K562 (cell line): Measurements from ENCODE around the gene ERGIC1. TPM values are rescaled to one million over a fixed set of nuclear protein-coding genes. Genes with fewer than 3 reads are reported as not detected.

ENCODE experiments used
- CXXC5 ChIP-seq: fragments of 250-450 bp; sonication (Bioruptor Pico); IDR thresholded peaks from 2 replicates; pipeline ENCODE4 v1.8.0; 2022; ENCODE audit warnings: inconsistent platforms, mild to moderate bottlenecking, moderate library complexity
- ELF2 ChIP-seq: fragments of 250-450 bp; sonication (Bioruptor Pico); IDR thresholded peaks from 2 replicates; pipeline ENCODE4 v1.5.0; 2021; ENCODE audit warnings: mild to moderate bottlenecking
- ELF4 ChIP-seq: fragments of 450-650 bp; formaldehyde crosslinking; IDR thresholded peaks from 2 replicates; pipeline ENCODE4 v1.4.0; 2022; ENCODE audit warnings: missing genetic modification characterization
- GTF2E2 ChIP-seq: fragments of 200-800 bp; sonication (Bioruptor generic); IDR thresholded peaks from 2 replicates; pipeline ENCODE4 v1.6.1; 2016; ENCODE audit warnings: missing genetic modification characterization, missing compliant biosample characterization
- IRF1 ChIP-seq: sonication (generic); formaldehyde crosslinking; IDR thresholded peaks from 2 replicates; pipeline ENCODE4 v1.8.0; 2022; ENCODE audit warnings: missing genetic modification reagents, mild to moderate bottlenecking, borderline replicate concordance
- JUN ChIP-seq, 2 experiments: sonication (generic) in 1 of 2; formaldehyde crosslinking in 1 of 2; IDR thresholded peaks; 2 replicates each; pipeline versions ENCODE4 v1.6.1 to v1.8.0; 2012 to 2022; ENCODE audit warnings: borderline replicate concordance in 2 of 2, mild to moderate bottlenecking in 2 of 2, improper control_type of control experiment in 1 of 2, low read depth in 1 of 2, low read length in 1 of 2, missing genetic modification reagents in 1 of 2
- MAFF ChIP-seq: IDR thresholded peaks from 2 replicates; pipeline ENCODE4 v1.6.1; 2012; ENCODE audit warnings: low read length, improper control_type of control experiment
- NUFIP1 ChIP-seq: fragments of 450-650 bp; IDR thresholded peaks from 2 replicates; pipeline ENCODE4 v1.6.1; 2018; ENCODE audit not compliant: partially characterized antibody
- PHF20 ChIP-seq: fragments of 450-650 bp; IDR thresholded peaks from 2 replicates; pipeline ENCODE4 v1.6.1; 2018; ENCODE audit not compliant: partially characterized antibody
- POLR2A ChIP-seq: fragments of 450-650 bp; conservative IDR thresholded peaks from 2 replicates; pipeline ENCODE4 v1.6.1; 2016
- SMAD2 ChIP-seq: fragments of 150-350 bp; IDR thresholded peaks from 2 replicates; pipeline ENCODE4 v1.6.1; 2014; ENCODE audit warnings: low read depth, mild to moderate bottlenecking, low read length
- SUPT5H ChIP-seq: fragments of 450-650 bp; IDR thresholded peaks from 2 replicates; pipeline ENCODE4 v1.6.1; 2016
- TEAD1 ChIP-seq, 2 experiments: fragments of 450-650 bp in 1 of 2; sonication (generic) in 1 of 2; formaldehyde crosslinking; IDR thresholded peaks; 2 replicates each; pipeline versions ENCODE4 v1.4.0 to v1.8.0; 2020 to 2022; ENCODE audit warnings: mild to moderate bottlenecking in 2 of 2, missing genetic modification reagents in 1 of 2
- TEAD4 ChIP-seq, 2 experiments: sonication (generic) in 1 of 2; formaldehyde crosslinking in 1 of 2; IDR thresholded peaks; 2 replicates each; pipeline versions ENCODE4 v1.6.1 to v1.8.0; 2012 to 2022; ENCODE audit warnings: borderline replicate concordance in 1 of 2, inconsistent platforms in 1 of 2, low read length in 1 of 2, mild to moderate bottlenecking in 1 of 2, missing genetic modification reagents in 1 of 2
- THRA ChIP-seq: fragments of 450-650 bp; IDR thresholded peaks from 2 replicates; pipeline ENCODE4 v1.6.1; 2017; ENCODE audit warnings: mild to moderate bottlenecking, moderate library complexity
- ZBED1 ChIP-seq: IDR thresholded peaks from 2 replicates; pipeline ENCODE4 v1.6.1; 2014
- ZBTB11 ChIP-seq, 3 experiments: fragments of 200-800 bp in 1 of 3; fragments of 250-450 bp in 1 of 3; fragments of 450-650 bp in 1 of 3; sonication (Bioruptor Pico) in 1 of 3; sonication (Bioruptor generic) in 1 of 3; formaldehyde crosslinking in 1 of 3; IDR thresholded peaks; 2 replicates each; pipeline versions ENCODE4 v1.6.1 to v1.8.0; 2016 to 2022; ENCODE audit warnings: mild to moderate bottlenecking in 2 of 3, missing genetic modification characterization in 2 of 3, missing compliant biosample characterization in 1 of 3, moderate library complexity in 1 of 3
- ZBTB2 ChIP-seq: fragments of 450-650 bp; IDR thresholded peaks from 2 replicates; pipeline ENCODE4 v1.6.1; 2016; ENCODE audit warnings: antibody characterized with exemption
- ZNF263 ChIP-seq: sonication (generic); formaldehyde crosslinking; IDR thresholded peaks from 2 replicates; pipeline ENCODE4 v1.8.0; 2022; ENCODE audit warnings: mild to moderate bottlenecking, missing genetic modification reagents, borderline replicate concordance
- ZNF41 ChIP-seq: fragments of 250-450 bp; sonication (Bioruptor Pico); conservative IDR thresholded peaks from 2 replicates; pipeline ENCODE4 v1.4.0; 2020; ENCODE audit warnings: mild to moderate bottlenecking
- ZSCAN29 ChIP-seq: fragments of 450-650 bp; IDR thresholded peaks from 2 replicates; pipeline ENCODE4 v1.6.1; 2017
- polyA plus RNA-seq, 8 experiments: library from polyadenylated mRNA; depleted of rRNA in 4 of 8; stranded (reverse) in 5 of 8; unstranded in 3 of 8; fragments of >200 nt; fragmentation: Nextera tagmentation in 2 of 8; fragmentation: Illumina TruSeq in 1 of 8; extraction: Ambion mirVana in 2 of 8; extraction: Trizol in 1 of 8; gene quantifications; 2 replicates each; pipeline versions ENCODE4 v1.2.1 to v1.2.3, GENCODE V29; 2011 to 2014; ENCODE audit warnings: inconsistent platforms in 1 of 8, missing spikeins in 1 of 8
- total RNA-seq, 7 experiments: library from RNA; depleted of rRNA in 6 of 7; stranded (reverse); fragments of >200 nt in 6 of 7; fragmentation: Illumina TruSeq in 2 of 7; extraction: Trizol in 2 of 7; gene quantifications; 2 replicates each; pipeline versions ENCODE4 v1.2.1 to v1.2.3, GENCODE V29; 2011 to 2021; ENCODE audit warnings: low replicate concordance in 1 of 7

Gene ERGIC1
- total and polyA plus RNA-seq, 9 of the 15 experiments (the other 6 are each of a cell fraction or from before 2014, with no cell fraction given), result 5.5 to 68.4 (median 36.4) TPM

DNA sequence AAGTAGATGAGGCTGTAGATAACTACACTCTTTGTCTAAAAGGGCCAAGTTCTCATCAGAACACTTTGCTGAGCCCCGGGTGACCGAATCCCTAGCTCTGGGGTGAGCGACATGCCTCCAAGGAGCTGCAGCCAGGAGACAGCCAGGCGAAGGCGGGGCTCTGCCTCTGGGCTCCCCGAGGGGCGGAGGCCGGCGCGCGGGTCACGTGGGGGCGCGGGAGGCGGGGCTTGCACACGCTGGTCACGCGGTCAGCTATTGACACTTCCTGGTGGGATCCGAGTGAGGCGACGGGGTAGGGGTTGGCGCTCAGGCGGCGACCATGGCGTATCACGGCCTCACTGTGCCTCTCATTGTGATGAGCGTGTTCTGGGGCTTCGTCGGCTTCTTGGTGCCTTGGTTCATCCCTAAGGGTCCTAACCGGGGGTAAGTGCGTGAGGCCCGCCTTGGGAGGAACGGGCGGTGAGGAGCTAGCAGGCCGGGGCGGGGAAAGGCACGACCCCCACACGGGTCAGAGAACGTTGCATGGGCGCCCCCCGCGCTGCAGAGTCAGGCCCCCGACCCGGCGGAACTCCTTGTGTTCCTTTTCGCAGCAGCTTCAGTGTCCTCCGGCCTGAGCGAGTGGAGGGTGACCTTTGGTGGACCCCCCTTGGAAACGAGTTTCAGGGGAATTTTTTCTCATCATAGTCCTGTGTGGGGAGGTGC lies 149.6 kb downstream of the ERGIC1 start, which contains the start of gene ATP6V0E1 (continued):
- TF ChIP-seq ZBTB11 (CRISPR knock-in tag; IDR thresholded peaks at IDR 0.05) (no peak), GTF2E2 (tag) (0 out of 2 replicates have a peak, but pooled peaks have one; percentile 34), THRA (no peak), ZNF41 (CRISPR knock-in tag) (no peak), POLR2A (peak; percentile 90), TEAD4 (IDR thresholded peaks at IDR 0.05; ENCODE audit: low read length) (0 out of 2 replicates have a peak, but pooled peaks have one; percentile 19), TEAD4 (CRISPR knock-in tag; IDR thresholded peaks at IDR 0.05; ENCODE audit: borderline replicate concordance) (no peak), JUN (IDR thresholded peaks at IDR 0.05; ENCODE audit: borderline replicate concordance, low read depth, low read length) (peak; percentile 67; the same call in 1 of the 2 replicates), JUN (CRISPR knock-in tag; IDR thresholded peaks at IDR 0.05; ENCODE audit: borderline replicate concordance) (no peak), ELF2 (CRISPR knock-in tag) (peak; percentile 84), CXXC5 (CRISPR knock-in tag) (peak; percentile 92), IRF1 (CRISPR knock-in tag) (no peak), ZBED1 (0 out of 2 replicates have a peak, but pooled peaks have one; percentile 10), MAFF (no peak), ZBTB2 (no peak), NUFIP1 (no peak), ZSCAN29 (no peak), SMAD2 (no peak), PHF20 (peak; percentile 23), ZNF263 (CRISPR knock-in tag) (no peak; the same call in 1 of the 2 replicates), ELF4 (CRISPR knock-in tag) (0 out of 2 replicates have a peak, but pooled peaks have one; percentile 65), SUPT5H (peak; percentile 84), TEAD1 (CRISPR knock-in tag; IDR thresholded peaks at IDR 0.05) (peak in 1 of 2 experiments; percentile 23; a peak in 1 of 4 replicates)
